SU-DHL-6 (cell line): ENCODE data around the gene UFM1.
"Not testable (repeated sequence)": the region's sequence is repeated elsewhere in the genome, so short reads cannot be mapped to it uniquely, and the experiment has no call there.

Source experiments
- H2AFZ ChIP-seq: fragments of 200-600 bp; sonication (generic); 2 replicates; pipeline ENCODE4 v1.6.1; 2014; ENCODE audit warnings: low read depth, mild to moderate bottlenecking, moderate library complexity, mixed read lengths, antibody characterized with exemption, low read length; ENCODE audit not compliant: severe bottlenecking
- H3F3A ChIP-seq: fragments of 200-600 bp; shearing (Covaris generic); 2 replicates; pipeline ENCODE4 v1.6.0; 2016; ENCODE audit warnings: antibody characterized with exemption, mild to moderate bottlenecking; ENCODE audit not compliant: insufficient read depth
- H3K27ac ChIP-seq: fragments of 200-600 bp; sonication (generic); 2 replicates; pipeline ENCODE4 v1.5.1; 2016; ENCODE audit warnings: low read depth, mild to moderate bottlenecking, low read length, moderate library complexity, mixed read lengths
- H3K27me3 ChIP-seq: fragments of 200-600 bp; sonication (generic), shearing (Covaris generic); 2 replicates; pipeline ENCODE4 v1.6.0; 2014; ENCODE audit warnings: mild to moderate bottlenecking, low read length
- H3K36me3 ChIP-seq: fragments of 200-600 bp; sonication (generic); 2 replicates; pipeline ENCODE4 v1.6.1; 2014; ENCODE audit warnings: mild to moderate bottlenecking, low read length, mixed read lengths
- H3K4me2 ChIP-seq: fragments of 300-600, 200-600 bp; shearing (Covaris generic), sonication (generic); 2 replicates; pipeline ENCODE4 v1.6.0; 2014; ENCODE audit warnings: low read length, low read depth, mild to moderate bottlenecking; ENCODE audit not compliant: poor library complexity, severe bottlenecking
- H3K4me3 ChIP-seq: fragments of 200-600 bp; sonication (generic); 2 replicates; pipeline ENCODE4 v1.5.1; 2014; ENCODE audit warnings: antibody characterized with exemption, low read length, mild to moderate bottlenecking, mixed read lengths; ENCODE audit not compliant: insufficient read depth, poor library complexity, severe bottlenecking
- H3K79me2 ChIP-seq: fragments of 200-600 bp; sonication (generic); 2 replicates; pipeline ENCODE4 v1.6.1; 2014; ENCODE audit warnings: mild to moderate bottlenecking, low read length, moderate library complexity; ENCODE audit not compliant: insufficient read depth
- H3K9ac ChIP-seq: fragments of 200-600 bp; sonication (generic); 2 replicates; pipeline ENCODE4 v1.7.0; 2014; ENCODE audit warnings: mild to moderate bottlenecking, low read length
- H3K9me2 ChIP-seq: fragments of 200-600 bp; sonication (generic); replicated peaks from 2 replicates; pipeline ENCODE4 v1.6.1; 2014; ENCODE audit warnings: low read length; ENCODE audit not compliant: insufficient read depth
- H3K9me3 ChIP-seq: fragments of 200-600 bp; sonication (generic); 2 replicates; pipeline ENCODE4 v1.6.1; 2014; ENCODE audit warnings: low read length, mixed read lengths; ENCODE audit not compliant: insufficient read depth
- H4K20me1 ChIP-seq: fragments of 200-600 bp; sonication (generic); 2 replicates; pipeline ENCODE4 v1.6.1; 2014; ENCODE audit warnings: low read depth, mild to moderate bottlenecking, antibody characterized with exemption, low read length, moderate library complexity, mixed read lengths
- EZH2phosphoT487 ChIP-seq: fragments of 200-600 bp; sonication (generic), shearing (Covaris generic); conservative IDR thresholded peaks from 2 replicates; pipeline ENCODE4 v1.6.1; 2018; ENCODE audit warnings: mild to moderate bottlenecking, antibody characterized with exemption, low read length, moderate library complexity, mixed read lengths
- TF ChIP-seq, protein P1 (sequence below): fragments of 200-600 bp; sonication (generic); IDR thresholded peaks from one replicate; pipeline ENCODE4 v1.5.1; 2017; ENCODE audit warnings: antibody characterized with exemption, mild to moderate bottlenecking, low read length, moderate library complexity; ENCODE audit not compliant: insufficient read depth, poor library complexity, severe bottlenecking

Gene UFM1

DNA sequence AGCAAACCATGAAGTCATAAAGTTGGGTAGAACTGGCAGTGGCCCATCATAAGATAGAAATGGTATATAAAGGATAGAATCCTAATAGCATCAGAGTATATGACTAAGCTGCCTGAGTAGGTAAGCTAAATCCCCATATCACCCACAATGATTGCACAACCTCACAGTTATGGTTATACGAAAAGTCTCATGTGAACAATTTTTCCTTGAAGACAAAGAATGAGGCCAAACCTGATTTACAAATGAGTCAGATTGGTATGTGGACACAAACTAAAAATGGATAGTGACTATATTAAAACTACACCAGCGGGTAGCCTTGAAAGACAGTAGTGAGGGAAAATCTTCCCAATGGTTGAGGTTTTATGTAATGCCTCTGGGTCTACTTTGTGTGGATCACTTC lies 40.9 kb upstream of the UFM1 start:
- TF ChIP-seq EZH2phosphoT487: no peak
- TF ChIP-seq, protein P1, sequence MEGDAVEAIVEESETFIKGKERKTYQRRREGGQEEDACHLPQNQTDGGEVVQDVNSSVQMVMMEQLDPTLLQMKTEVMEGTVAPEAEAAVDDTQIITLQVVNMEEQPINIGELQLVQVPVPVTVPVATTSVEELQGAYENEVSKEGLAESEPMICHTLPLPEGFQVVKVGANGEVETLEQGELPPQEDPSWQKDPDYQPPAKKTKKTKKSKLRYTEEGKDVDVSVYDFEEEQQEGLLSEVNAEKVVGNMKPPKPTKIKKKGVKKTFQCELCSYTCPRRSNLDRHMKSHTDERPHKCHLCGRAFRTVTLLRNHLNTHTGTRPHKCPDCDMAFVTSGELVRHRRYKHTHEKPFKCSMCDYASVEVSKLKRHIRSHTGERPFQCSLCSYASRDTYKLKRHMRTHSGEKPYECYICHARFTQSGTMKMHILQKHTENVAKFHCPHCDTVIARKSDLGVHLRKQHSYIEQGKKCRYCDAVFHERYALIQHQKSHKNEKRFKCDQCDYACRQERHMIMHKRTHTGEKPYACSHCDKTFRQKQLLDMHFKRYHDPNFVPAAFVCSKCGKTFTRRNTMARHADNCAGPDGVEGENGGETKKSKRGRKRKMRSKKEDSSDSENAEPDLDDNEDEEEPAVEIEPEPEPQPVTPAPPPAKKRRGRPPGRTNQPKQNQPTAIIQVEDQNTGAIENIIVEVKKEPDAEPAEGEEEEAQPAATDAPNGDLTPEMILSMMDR: no peak
- Histone ChIP-seq H3K9ac (no peak overlapping the region), H3F3A (no peaks in the 10 kb centered on the region), H3K27ac (no peak overlapping the region), H3K4me2 (no peak overlapping the region), H4K20me1 (no peaks in the 10 kb centered on the region), H3K9me2 (no peaks in the 10 kb centered on the region), H2AFZ (no peak overlapping the region), H3K36me3 (no peaks in the 10 kb centered on the region), H3K27me3 (no peaks in the 10 kb centered on the region), H3K79me2 (no peaks in the 10 kb centered on the region), H3K4me3 (no peak overlapping the region), H3K9me3 (no peaks in the 10 kb centered on the region)

DNA sequence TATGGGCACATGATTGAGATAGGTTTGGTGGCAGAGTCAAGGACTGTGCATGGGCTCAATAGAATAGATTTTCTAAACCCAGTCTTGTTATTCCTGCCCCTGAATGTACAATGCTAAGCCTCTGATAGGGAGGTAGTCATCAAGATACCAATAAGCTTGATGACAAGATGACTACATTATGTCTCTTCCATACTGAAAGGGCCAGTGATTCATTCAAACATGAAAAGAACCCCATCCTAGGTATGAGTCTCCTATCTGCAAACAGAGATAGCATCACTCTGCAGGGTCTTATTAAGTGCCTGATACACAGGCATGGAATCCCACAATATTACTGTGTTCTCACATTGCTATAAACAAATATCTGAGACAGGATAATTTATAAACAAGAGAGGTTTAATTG lies 40.3 kb upstream of the UFM1 start:
- no peak overlapping the region for H3K4me2 ChIP-seq
- H3K36me3 ChIP-seq: no peaks in the 10 kb centered on the region
- H4K20me1 ChIP-seq: no peaks in the 10 kb centered on the region
- H2AFZ ChIP-seq: no peak overlapping the region
- no peaks in the 10 kb centered on the region for H3K9me3 ChIP-seq
- H3K9ac ChIP-seq: no peak overlapping the region
- no peak overlapping the region for H3K4me3 ChIP-seq
- no peaks in the 10 kb centered on the region for H3K9me2 ChIP-seq
- no peaks in the 10 kb centered on the region for H3K79me2 ChIP-seq
- H3F3A ChIP-seq: no peaks in the 10 kb centered on the region
- no peak overlapping the region for H3K27ac ChIP-seq
- no peak for TF ChIP-seq EZH2phosphoT487
- TF ChIP-seq, protein P1: no peak
- no peaks in the 10 kb centered on the region for H3K27me3 ChIP-seq

DNA sequence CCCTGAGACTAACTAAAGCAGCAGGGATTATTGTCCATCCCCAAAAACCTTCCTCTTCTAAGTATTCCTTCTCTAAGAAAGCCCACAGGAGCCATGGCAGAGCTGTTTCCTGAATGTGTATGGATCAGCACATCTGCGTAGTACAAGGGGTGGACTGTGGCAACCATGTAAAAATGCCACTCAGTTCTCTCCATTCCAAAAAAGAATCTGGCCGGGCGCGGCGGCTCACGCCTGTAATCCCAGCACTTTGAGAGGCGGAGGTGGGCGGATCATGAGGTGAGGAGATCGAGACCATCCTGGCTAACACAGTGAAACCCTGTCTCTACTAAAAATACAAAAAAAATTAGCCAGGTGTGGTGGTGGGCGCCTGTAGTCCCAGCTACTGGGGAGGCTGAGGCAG lies 38.5 kb upstream of the UFM1 start:
- H3K4me3 ChIP-seq, H3K79me2 ChIP-seq, H2AFZ ChIP-seq, H4K20me1 ChIP-seq, H3K4me2 ChIP-seq, H3F3A ChIP-seq, H3K27me3 ChIP-seq, H3K9me2 ChIP-seq, H3K36me3 ChIP-seq, H3K9me3 ChIP-seq, H3K9ac ChIP-seq, H3K27ac ChIP-seq: not testable (repeated sequence)

DNA sequence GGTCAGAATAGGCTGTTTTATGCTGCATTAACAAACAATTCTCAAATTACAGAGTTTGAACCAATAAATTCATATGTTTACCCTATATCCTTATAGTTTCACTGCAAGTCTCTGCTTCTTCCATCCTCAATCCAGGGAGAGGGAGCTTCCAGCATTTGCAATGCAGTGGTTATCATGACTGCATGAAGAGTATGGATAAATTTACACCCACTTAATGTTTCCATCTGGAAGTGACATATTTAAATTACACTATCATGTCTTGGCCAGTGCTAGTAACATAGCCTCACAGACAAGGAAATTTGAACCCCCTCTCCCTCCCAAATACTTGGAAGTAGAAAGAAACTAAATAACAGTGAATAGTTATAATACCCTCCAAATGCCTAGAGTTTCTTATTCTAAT lies 33.5 kb upstream of the UFM1 start:
- Histone ChIP-seq H3K79me2 (no peaks in the 10 kb centered on the region), H3K4me3 (no peak overlapping the region), H3K27ac (no peak overlapping the region), H2AFZ (no peak overlapping the region), H3K9me2 (no peaks in the 10 kb centered on the region), H3K9me3 (no peaks in the 10 kb centered on the region), H3K9ac (no peak overlapping the region), H3F3A (no peaks in the 10 kb centered on the region), H3K4me2 (no peak overlapping the region), H3K36me3 (no peaks in the 10 kb centered on the region), H3K27me3 (no peaks in the 10 kb centered on the region), H4K20me1 (no peaks in the 10 kb centered on the region)
- TF ChIP-seq, protein P1: no peak
- no peak for TF ChIP-seq EZH2phosphoT487
